Measurements from ENCODE around the gene FLOT1. TPM values are rescaled to one million over a fixed set of nuclear protein-coding genes. Genes with fewer than 3 reads are reported as not detected.

FLOT1 gene
- total and polyA plus RNA-seq, 9 of the 15 experiments (the other 6 are each of a cell fraction or from before 2014, with no cell fraction given): 11.7 to 149 (median 118) TPM

- peak; percentile 75 for TF ChIP-seq EGR1 (conservative IDR thresholded peaks at IDR 0.05)
- TF ChIP-seq ZFP36 (IDR thresholded peaks at IDR 0.05; ENCODE audit: low read depth, low read length, partially characterized antibody): peak; percentile 40
- TF ChIP-seq BHLHE40 (IDR thresholded peaks at IDR 0.05; ENCODE audit: low read length): peak; percentile 49; the same call in 1 of the 2 replicates
- peak; percentile 63; the same call in 1 of the 2 replicates for TF ChIP-seq CBFB (CRISPR knock-in tag; IDR thresholded peaks at IDR 0.05)
- no peak for TF ChIP-seq HNRNPH1 (optimal IDR thresholded peaks at IDR 0.05; ENCODE audit: low read depth, low read length)
- TF ChIP-seq SMC3 (conservative IDR thresholded peaks at IDR 0.05; ENCODE audit: insufficient read depth, low read depth, low read length): peak; percentile 100
- TF ChIP-seq ZNF24 (IDR thresholded peaks at IDR 0.05): peak; percentile 63; the same call in 1 of the 2 replicates
- TF ChIP-seq SOX6 (IDR thresholded peaks at IDR 0.05): peak; percentile 51; the same call in 1 of the 2 replicates
- TF ChIP-seq HCFC1 (IDR thresholded peaks at IDR 0.05; ENCODE audit: low read depth, low read length): peak; percentile 54; the same call in 1 of the 2 replicates
- no peak for TF ChIP-seq FUS (optimal IDR thresholded peaks at IDR 0.05; ENCODE audit: low read depth, low read length)
- peak; percentile 87; the same call in 1 of the 2 replicates for TF ChIP-seq HDGF (IDR thresholded peaks at IDR 0.05)
- 0 out of 2 replicates have a peak, but pooled peaks have one; percentile 38 for TF ChIP-seq L3MBTL2 (IDR thresholded peaks at IDR 0.05)
- TF ChIP-seq TAF1 (IDR thresholded peaks at IDR 0.05; ENCODE audit: control insufficient read depth, extremely low read depth, insufficient read depth, low read length, severe bottlenecking): peak; percentile 19
- TF ChIP-seq SMARCB1 (IDR thresholded peaks at IDR 0.05; ENCODE audit: insufficient read length, low read depth): no peak
- TF ChIP-seq MYNN (IDR thresholded peaks at IDR 0.05): peak; percentile 80
- TF ChIP-seq MYNN (CRISPR knock-in tag; IDR thresholded peaks at IDR 0.05): no peak
- TF ChIP-seq, protein P1, sequence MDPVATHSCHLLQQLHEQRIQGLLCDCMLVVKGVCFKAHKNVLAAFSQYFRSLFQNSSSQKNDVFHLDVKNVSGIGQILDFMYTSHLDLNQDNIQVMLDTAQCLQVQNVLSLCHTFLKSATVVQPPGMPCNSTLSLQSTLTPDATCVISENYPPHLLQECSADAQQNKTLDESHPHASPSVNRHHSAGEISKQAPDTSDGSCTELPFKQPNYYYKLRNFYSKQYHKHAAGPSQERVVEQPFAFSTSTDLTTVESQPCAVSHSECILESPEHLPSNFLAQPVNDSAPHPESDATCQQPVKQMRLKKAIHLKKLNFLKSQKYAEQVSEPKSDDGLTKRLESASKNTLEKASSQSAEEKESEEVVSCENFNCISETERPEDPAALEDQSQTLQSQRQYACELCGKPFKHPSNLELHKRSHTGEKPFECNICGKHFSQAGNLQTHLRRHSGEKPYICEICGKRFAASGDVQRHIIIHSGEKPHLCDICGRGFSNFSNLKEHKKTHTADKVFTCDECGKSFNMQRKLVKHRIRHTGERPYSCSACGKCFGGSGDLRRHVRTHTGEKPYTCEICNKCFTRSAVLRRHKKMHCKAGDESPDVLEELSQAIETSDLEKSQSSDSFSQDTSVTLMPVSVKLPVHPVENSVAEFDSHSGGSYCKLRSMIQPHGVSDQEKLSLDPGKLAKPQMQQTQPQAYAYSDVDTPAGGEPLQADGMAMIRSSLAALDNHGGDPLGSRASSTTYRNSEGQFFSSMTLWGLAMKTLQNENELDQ (CRISPR knock-in tag; IDR thresholded peaks at IDR 0.05; ENCODE audit: borderline replicate concordance): 0 out of 2 replicates have a peak, but pooled peaks have one; percentile 70
- peak; percentile 56 for TF ChIP-seq CXXC5 (CRISPR knock-in tag; IDR thresholded peaks at IDR 0.05)
- TF ChIP-seq, protein P2, sequence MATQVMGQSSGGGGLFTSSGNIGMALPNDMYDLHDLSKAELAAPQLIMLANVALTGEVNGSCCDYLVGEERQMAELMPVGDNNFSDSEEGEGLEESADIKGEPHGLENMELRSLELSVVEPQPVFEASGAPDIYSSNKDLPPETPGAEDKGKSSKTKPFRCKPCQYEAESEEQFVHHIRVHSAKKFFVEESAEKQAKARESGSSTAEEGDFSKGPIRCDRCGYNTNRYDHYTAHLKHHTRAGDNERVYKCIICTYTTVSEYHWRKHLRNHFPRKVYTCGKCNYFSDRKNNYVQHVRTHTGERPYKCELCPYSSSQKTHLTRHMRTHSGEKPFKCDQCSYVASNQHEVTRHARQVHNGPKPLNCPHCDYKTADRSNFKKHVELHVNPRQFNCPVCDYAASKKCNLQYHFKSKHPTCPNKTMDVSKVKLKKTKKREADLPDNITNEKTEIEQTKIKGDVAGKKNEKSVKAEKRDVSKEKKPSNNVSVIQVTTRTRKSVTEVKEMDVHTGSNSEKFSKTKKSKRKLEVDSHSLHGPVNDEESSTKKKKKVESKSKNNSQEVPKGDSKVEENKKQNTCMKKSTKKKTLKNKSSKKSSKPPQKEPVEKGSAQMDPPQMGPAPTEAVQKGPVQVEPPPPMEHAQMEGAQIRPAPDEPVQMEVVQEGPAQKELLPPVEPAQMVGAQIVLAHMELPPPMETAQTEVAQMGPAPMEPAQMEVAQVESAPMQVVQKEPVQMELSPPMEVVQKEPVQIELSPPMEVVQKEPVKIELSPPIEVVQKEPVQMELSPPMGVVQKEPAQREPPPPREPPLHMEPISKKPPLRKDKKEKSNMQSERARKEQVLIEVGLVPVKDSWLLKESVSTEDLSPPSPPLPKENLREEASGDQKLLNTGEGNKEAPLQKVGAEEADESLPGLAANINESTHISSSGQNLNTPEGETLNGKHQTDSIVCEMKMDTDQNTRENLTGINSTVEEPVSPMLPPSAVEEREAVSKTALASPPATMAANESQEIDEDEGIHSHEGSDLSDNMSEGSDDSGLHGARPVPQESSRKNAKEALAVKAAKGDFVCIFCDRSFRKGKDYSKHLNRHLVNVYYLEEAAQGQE (IDR thresholded peaks at IDR 0.05; ENCODE audit: borderline replicate concordance): peak; percentile 96
- TF ChIP-seq, protein P2 (CRISPR knock-in tag; IDR thresholded peaks at IDR 0.05; ENCODE audit: low read depth): no peak
These were observed 63.3 kb downstream of the FLOT1 start (continued) for GRCh38 chr6:30678964-30679726.
